T follicular helper cell (primary cell): ENCODE measurements around the gene SPAG9.

Source experiments
- DNase-seq: peaks from one replicate; pipeline ENCODE4 v3.0.0-alpha.2; 2020; ENCODE audit warnings: low read depth

The SPAG9 gene

DNA sequence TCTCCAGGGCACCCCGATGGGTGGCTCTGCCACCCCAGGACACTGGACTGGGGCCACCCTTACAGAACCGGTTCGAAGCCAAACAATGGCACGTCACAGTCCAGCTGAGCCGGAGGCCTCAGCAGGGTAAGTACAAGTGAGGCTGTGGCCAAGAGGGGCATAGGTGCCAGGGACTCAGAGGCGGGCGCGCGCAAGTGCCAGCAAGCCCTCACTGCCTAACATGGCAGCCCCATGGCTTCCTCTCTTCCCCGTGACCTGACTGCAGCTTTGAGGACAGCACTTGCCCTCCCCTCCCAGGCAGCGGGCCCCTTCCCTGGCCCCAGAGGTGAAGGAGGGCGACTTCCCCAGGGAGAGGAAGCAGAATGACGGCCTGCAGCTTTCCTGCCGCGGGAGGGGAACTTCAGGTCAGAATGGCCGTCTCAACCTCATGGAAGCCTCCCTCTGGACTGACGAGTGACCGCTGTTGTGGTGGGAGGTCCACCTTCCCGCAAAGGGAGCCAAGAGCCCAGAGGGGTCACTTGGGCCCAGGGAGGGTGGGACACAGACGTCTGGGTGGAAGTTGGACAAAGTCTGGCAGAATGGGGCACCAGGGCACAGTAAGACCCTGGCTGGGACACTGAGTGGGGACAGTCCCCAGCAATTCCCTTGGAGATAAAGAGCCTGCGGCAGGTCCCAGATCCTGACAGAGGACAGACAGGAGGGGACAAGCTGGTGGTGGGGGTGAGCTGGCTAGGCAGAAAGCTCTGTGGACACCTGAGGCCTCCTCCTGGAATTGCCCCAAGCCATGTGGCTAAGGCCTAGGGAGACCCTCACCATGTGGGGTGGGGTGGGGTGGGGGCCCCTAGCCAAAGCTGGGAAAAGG is 202.4 kb downstream of the SPAG9 start:
- no peak for DNase-seq

DNA sequence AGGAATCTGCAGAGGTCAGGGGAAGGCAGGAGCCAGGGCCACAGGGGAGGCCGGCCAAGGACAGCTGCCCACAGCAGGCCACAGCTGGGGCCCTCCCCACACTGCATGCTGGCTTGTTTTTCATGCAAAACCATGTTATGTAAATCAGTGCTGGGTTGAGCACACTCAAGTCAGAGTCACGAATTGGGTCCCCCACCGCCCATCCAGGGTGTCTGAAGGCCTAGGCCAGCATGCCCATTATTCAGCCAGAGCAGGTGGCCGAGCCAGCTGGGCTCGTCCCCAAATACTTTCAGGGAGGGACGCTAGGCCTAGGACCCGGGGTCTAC is 203.3 kb downstream of the SPAG9 start:
- DNase-seq, result no peak

- no peak for DNase-seq
Measured at GRCh38 chr17:50916708-50917417, 203.8 kb downstream of the SPAG9 start.

DNA sequence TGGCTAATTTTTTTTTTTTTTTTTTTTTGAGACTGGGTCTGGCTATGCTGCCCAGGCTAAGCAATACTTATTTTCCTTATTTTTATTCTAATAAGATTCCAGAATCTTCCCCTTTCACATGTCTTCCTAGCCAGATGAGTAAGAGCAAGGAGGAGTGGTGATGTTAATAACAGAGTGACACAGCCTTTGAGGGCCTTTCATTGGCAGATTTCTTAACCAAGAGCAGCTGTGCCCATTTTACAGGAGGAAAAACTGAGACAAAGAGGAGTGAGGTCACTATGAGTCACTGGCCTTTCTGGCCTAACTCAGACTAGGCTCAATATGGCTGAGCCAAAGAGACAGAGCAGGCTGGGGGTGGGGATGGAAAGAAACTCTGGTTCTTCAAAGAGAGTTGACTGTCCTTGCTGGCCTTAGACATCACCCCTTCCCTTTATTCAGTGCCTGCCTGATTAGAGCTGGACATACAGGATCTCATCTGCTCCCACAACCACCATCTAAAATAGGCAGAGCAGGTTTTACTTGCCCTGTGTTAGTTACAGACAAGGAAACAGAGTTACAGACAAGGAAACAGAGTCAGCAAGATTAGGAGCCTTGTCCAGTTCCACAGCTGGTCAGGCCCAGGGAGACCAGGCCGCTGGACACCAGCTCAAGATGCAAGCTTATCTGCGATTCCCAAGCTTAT is 204.5 kb downstream of the SPAG9 start:
- no peak for DNase-seq

DNA sequence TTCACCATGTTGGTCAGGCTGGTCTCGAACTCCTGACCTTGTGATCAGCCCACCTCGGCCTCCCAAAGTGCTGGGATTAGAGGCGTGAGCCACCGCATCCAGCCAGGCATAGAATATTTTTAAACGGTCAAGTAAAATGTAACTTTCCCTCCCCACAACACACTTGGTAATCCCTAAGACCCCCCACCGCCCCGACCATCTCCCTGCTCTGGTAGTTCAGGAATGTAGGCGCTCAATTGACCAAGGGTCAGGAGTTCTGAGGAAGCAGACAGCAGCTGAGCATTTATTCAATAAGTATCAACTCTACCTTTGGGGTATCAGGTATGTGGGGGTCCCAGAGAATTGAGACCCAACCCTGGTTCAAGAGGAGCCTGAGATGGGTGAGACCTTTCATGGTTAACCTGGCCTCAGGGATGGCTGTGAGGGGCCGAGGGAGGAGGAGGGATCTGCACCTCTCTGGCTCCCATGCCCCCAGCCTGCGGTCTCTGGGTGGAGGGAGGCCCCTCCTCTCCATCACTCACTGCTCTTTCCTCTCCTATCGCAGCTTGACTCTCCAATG is 206.1 kb downstream of the SPAG9 start:
- DNase-seq, result no peak

DNA sequence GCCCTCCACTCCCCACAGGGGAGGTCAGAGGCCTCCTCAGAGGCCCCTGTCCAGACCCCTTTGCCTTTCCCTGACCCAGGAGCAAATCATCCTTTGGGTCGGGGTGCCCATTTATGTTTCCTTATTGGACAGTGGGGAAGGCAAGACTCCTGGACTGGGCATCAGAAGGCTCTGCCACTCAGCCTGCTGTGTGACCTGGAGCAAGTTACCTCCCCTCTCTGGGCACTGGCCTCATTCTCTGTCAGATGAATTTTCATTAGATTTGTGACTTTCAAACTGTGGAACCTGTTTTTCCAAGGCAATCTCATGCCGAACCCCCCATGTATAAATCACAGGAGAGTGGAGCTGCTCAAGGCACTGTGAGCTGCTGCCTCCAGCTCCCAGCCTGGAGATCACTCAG is 207.5 kb downstream of the SPAG9 start:
- no peak for DNase-seq
